DND-41 (cell line): Measurements from ENCODE around the gene RIN3.

ENCODE experiments used
- EZH2 ChIP-seq: IDR thresholded peaks from 3 replicates; pipeline ENCODE4 v1.6.1; 2012; ENCODE audit warnings: borderline replicate concordance, low read depth, mild to moderate bottlenecking, moderate library complexity, low read length, inconsistent platforms; ENCODE audit not compliant: severe bottlenecking
- TF ChIP-seq, protein P1 (sequence below): IDR thresholded peaks from 2 replicates; pipeline ENCODE4 v1.5.1; 2012; ENCODE audit warnings: borderline replicate concordance, low read length, moderate library complexity, mild to moderate bottlenecking; ENCODE audit not compliant: poor library complexity, severe bottlenecking; ENCODE audit errors: extremely low read depth

DNA sequence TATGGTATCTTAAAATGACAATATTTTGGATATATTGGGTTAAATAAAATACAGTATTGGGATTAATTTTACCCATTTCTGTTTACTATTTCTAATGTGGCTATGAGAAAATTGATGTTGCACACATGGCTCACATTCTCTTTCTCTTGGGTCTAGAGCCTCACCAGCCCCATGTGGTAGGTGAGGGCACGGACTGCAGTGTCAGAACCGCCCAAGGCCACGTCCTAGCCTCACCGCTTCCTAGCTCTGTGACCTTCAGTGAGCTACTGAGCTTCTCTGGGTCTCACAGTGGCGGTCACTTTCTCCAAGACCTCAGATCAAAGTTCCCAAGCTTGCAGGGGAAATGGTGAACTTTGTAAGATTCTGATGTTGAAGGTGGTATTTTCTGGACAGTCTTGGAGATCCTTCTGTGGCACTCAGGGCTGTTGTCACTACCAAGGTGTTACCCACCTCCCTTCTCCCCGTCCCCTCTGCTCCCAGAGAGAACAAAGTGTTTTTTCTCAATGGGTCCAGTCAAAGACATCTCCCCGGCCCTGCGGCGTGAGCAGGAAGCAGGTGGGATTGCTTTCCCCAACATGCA lies 87.6 kb downstream of the RIN3 start:
- TF ChIP-seq, protein P1, sequence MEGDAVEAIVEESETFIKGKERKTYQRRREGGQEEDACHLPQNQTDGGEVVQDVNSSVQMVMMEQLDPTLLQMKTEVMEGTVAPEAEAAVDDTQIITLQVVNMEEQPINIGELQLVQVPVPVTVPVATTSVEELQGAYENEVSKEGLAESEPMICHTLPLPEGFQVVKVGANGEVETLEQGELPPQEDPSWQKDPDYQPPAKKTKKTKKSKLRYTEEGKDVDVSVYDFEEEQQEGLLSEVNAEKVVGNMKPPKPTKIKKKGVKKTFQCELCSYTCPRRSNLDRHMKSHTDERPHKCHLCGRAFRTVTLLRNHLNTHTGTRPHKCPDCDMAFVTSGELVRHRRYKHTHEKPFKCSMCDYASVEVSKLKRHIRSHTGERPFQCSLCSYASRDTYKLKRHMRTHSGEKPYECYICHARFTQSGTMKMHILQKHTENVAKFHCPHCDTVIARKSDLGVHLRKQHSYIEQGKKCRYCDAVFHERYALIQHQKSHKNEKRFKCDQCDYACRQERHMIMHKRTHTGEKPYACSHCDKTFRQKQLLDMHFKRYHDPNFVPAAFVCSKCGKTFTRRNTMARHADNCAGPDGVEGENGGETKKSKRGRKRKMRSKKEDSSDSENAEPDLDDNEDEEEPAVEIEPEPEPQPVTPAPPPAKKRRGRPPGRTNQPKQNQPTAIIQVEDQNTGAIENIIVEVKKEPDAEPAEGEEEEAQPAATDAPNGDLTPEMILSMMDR: no peak
- no peak for TF ChIP-seq EZH2
